Thyroid gland (tissue), 4 donors: ENCODE measurements around the gene TSPAN9.

Experiments
- CTCF ChIP-seq, 6 experiments: fragments of 200-600 bp in 3 of 6; fragments of 450-650 bp in 3 of 6; sonication (generic) in 3 of 6; IDR thresholded peaks; one replicate each; pipeline ENCODE4 v1.5.1; 2016 to 2019; ENCODE audit warnings: antibody characterized with exemption in 6 of 6, mild to moderate bottlenecking in 2 of 6, inconsistent platforms in 1 of 6, moderate library complexity in 1 of 6
- POLR2A ChIP-seq, 2 donors: fragments of 450-650 bp; IDR thresholded peaks; one replicate each; pipeline ENCODE4 v1.6.1; 2017; ENCODE audit warnings: antibody characterized with exemption in 2 of 2, mild to moderate bottlenecking in 2 of 2, moderate library complexity in 1 of 2

DNA sequence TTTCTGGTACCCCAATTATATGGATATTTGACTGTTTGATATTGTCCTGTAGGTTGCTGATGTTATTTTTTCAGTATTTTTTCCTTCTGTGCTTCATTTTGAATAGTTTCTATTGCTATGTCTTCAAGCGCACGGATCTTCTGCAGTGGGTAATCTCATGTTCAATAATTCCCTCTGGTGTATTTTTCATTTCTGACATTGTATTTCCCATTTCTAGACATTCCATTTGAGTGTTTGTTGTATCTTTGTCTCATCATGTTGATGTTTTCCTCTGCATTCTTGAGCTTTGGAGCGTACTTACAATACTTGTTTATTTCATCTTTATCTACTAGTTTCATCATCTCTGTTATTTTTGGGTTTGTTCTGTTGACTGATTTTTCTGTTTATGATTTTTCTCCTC, 22.0 kb downstream of the TSPAN9 start:
- TF ChIP-seq POLR2A (IDR thresholded peaks at IDR 0.05) = no peak
- no peak for TF ChIP-seq CTCF (IDR thresholded peaks at IDR 0.05)
